Mesodermal cell (in vitro differentiated cells): ENCODE measurements around the gene ZDHHC16.
"Not testable (repeated sequence)": the region's sequence is repeated elsewhere in the genome, so short reads cannot be mapped to it uniquely, and the experiment has no call there.

ENCODE experiments used
- H3K27ac ChIP-seq: 2 replicates; pipeline ENCODE4 v1.7.0; 2013; ENCODE audit warnings: mild to moderate bottlenecking, low read depth, low read length, moderate library complexity; ENCODE audit not compliant: severe bottlenecking
- H3K36me3 ChIP-seq: 2 replicates; pipeline ENCODE4 v1.7.1; 2013; ENCODE audit warnings: mild to moderate bottlenecking, low read length, moderate library complexity; ENCODE audit not compliant: control insufficient read depth, insufficient read depth
- H3K4me1 ChIP-seq: one replicate; pipeline ENCODE4 v1.7.1; 2013; ENCODE audit warnings: mild to moderate bottlenecking, low read length; ENCODE audit not compliant: insufficient read depth, control insufficient read depth, poor library complexity, severe bottlenecking
- H3K4me3 ChIP-seq: 2 replicates; pipeline ENCODE4 v1.7.0; 2013; ENCODE audit warnings: low read length, control low read depth, mild to moderate bottlenecking; ENCODE audit not compliant: insufficient read depth, poor library complexity, severe bottlenecking; ENCODE audit errors: extremely low read depth
- H3K9me3 ChIP-seq: 2 replicates; pipeline ENCODE4 v1.7.1; 2013; ENCODE audit warnings: mild to moderate bottlenecking, low read length, moderate library complexity; ENCODE audit not compliant: control insufficient read depth
- WGBS, 2 experiments: methylation state at CpG; one replicate each; pipeline ENCODE4 v1.1.5; 2013; ENCODE audit warnings: missing lambda C conversion rate in 2 of 2; ENCODE audit not compliant: insufficient coverage in 2 of 2; 5-methylcytosine and 5-hydroxymethylcytosine counted together

The ZDHHC16 gene

GRCh38 chr10:97459111-97459510, 13.1 kb downstream of the ZDHHC16 start:
- no peaks in the 10 kb centered on the region for H3K4me1 ChIP-seq
- no peaks in the 10 kb centered on the region for H3K9me3 ChIP-seq
- no peak overlapping the region for H3K4me3 ChIP-seq
- H3K27ac ChIP-seq = no peak overlapping the region
- WGBS, 2 experiments = 95 to 99% methylated on average over 7 of the region's 7 CpGs
- H3K36me3 ChIP-seq = peaks cover 99% of the 10 kb centered on the region

DNA sequence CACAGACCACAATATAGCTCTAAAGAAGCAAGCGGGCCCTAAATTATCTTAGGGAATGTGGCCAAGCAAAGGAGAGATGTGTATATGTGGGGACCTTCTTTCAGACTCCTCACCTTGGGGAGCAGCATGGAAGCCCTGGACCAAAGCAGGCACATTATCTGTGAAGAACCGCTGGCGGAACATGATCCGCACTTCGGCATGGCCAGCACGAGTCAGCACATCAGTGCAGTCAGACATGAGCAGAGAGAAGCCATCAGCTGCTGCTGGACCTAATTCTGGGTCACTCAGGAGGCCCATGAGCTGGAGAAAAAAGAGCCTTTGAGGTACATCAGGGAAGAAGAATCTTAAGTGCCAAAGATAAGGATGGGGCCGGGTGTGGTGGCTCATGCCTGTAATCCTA, 14.0 kb downstream of the ZDHHC16 start:
- Histone ChIP-seq H3K4me1 (no peaks in the 10 kb centered on the region), H3K36me3 (peaks cover 99% of the 10 kb centered on the region), H3K9me3 (no peaks in the 10 kb centered on the region), H3K4me3 (no peak overlapping the region), H3K27ac (no peak overlapping the region)
- 78 to 80% methylated on average over 6 of the region's 7 CpGs for WGBS, 2 experiments

- 100% methylated on average over 2 of the region's 2 CpGs for WGBS, 2 experiments
- H3K36me3 ChIP-seq = peaks cover 96% of the 10 kb centered on the region
- no peak overlapping the region for H3K27ac ChIP-seq
- H3K4me1 ChIP-seq = no peaks in the 10 kb centered on the region
- H3K9me3 ChIP-seq = no peaks in the 10 kb centered on the region
- no peak overlapping the region for H3K4me3 ChIP-seq
Observed at GRCh38 chr10:97462309-97462708, 16.3 kb downstream of the ZDHHC16 start.

DNA sequence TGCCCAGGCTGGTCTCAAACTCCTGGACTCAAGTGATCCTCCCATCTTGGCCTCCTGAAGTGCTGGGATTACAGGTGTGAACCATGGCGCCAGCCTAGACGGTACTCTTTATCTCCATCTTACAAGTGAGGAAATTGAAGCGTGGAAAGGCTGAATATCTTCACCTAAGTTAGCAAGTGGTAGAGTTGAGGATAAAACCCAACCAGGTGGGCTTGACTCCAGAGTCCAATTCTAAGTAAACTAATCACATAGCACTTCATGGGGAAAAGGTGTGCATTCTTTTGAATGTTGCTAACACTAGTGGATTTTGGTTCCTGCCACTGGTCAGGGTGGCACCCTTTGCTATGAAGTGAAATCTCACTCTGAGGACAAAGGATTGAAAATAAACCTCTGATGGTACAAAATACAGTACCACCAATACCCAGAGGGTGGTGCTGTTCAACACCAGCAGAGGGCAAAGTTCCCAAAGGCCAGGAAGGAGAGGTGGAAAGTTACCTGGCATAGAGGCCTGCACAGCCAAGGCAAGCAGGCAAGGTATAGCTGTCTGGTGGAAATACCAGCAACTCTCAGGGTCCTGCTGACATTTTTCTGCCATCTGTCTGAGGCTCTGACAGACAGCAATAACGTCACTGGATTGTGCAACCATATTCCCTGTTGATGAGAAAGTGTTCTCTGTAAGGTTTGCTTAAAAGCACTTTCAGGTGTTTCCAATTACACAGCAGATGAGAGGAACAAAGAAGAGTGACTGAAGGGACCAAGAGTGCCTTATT, 17.6 kb downstream of the ZDHHC16 start:
- H3K36me3 ChIP-seq = peaks cover 96% of the 10 kb centered on the region
- H3K27ac ChIP-seq = no peak overlapping the region
- H3K4me1 ChIP-seq = no peaks in the 10 kb centered on the region
- no peak overlapping the region for H3K4me3 ChIP-seq
- no peaks in the 10 kb centered on the region for H3K9me3 ChIP-seq
- 79 to 82% methylated on average over 1 of the region's 4 CpGs for WGBS, 2 experiments

DNA sequence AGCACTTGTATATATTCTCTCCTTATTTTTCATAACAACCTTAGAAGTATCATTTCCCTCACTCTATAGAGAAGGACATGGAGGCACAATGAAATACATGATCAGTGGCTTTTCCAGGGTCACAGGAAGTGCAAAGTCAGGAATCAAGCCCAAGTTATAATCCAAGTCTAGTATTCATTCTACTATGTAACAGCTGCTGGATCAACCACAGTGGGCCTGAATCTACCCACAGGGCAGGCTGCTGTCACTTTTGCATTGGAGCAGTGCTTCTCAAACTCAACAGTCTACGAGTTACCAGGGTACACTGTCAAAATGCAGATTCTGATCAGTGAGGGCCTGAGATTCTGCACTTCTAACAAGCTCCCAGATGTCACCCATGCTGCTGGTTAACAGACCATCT, 18.3 kb downstream of the ZDHHC16 start:
- WGBS, 2 experiments = 93% methylated on average over 1 of the region's 1 CpG
- H3K9me3 ChIP-seq = no peaks in the 10 kb centered on the region
- no peaks in the 10 kb centered on the region for H3K4me1 ChIP-seq
- H3K4me3 ChIP-seq = no peak overlapping the region
- peaks cover 96% of the 10 kb centered on the region for H3K36me3 ChIP-seq
- H3K27ac ChIP-seq = peak overlapping the region; percentile 13

GRCh38 chr10:97465982-97466381, 20.0 kb downstream of the ZDHHC16 start:
- whole genome bisulfite sequencing, 2 experiments = 98% methylated on average over 6 to 7 of the region's 7 CpGs
- no peak overlapping the region for H3K27ac ChIP-seq
- peaks cover 96% of the 10 kb centered on the region for H3K36me3 ChIP-seq
- no peaks in the 10 kb centered on the region for H3K9me3 ChIP-seq
- H3K4me1 ChIP-seq = no peaks in the 10 kb centered on the region
- H3K4me3 ChIP-seq = no peak overlapping the region

DNA sequence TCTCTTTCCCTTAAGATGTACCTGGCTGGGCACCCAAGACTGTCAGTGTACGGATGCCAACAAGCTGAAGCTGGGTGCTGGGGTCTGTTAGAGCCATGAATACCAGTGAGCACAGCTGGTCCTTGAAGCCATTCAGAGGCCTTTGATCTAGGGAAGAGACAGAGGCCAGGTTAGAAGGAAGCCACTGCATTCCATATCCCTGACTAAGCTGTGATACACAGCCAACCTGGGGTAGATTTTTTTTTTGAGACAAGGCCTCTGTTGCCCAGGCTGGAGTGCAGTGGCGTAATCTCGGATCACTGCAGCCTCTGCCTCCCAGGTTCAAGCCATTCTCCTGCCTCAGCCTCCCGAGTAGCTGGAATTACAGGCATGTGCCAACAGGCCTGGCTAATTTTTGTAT, 20.8 kb downstream of the ZDHHC16 start:
- Histone ChIP-seq H3K4me1 (no peaks in the 10 kb centered on the region), H3K9me3 (no peaks in the 10 kb centered on the region), H3K36me3 (peaks cover 94% of the 10 kb centered on the region), H3K27ac (no peak overlapping the region), H3K4me3 (no peak overlapping the region)
- WGBS, 2 experiments = 89 to 100% methylated on average over 3 to 4 of the region's 4 CpGs

- 95 to 100% methylated on average over 2 to 3 of the region's 3 CpGs for WGBS, 2 experiments
- H3K4me1 ChIP-seq = no peaks in the 10 kb centered on the region
- no peaks in the 10 kb centered on the region for H3K9me3 ChIP-seq
- H3K27ac ChIP-seq = no peak overlapping the region
- H3K4me3 ChIP-seq = no peak overlapping the region
- H3K36me3 ChIP-seq = peaks cover 94% of the 10 kb centered on the region
Observed at GRCh38 chr10:97468162-97468561, 22.2 kb downstream of the ZDHHC16 start.

GRCh38 chr10:97468781-97469180, 22.8 kb downstream of the ZDHHC16 start:
- H3K36me3 ChIP-seq = peaks cover 94% of the 10 kb centered on the region
- H3K27ac ChIP-seq, H3K4me1 ChIP-seq, H3K4me3 ChIP-seq, H3K9me3 ChIP-seq: not testable (repeated sequence)
- WGBS, 2 experiments = 96 to 97% methylated on average over 12 of the region's 12 CpGs

- no peaks in the 10 kb centered on the region for H3K4me1 ChIP-seq
- H3K4me3 ChIP-seq = no peak overlapping the region
- H3K9me3 ChIP-seq = no peaks in the 10 kb centered on the region
- 100% methylated on average over 1 of the region's 4 CpGs; no CpG with 5 or more reads in 1 of the 2 experiments for WGBS, 2 experiments
- H3K36me3 ChIP-seq = peaks cover 93% of the 10 kb centered on the region
- H3K27ac ChIP-seq = no peak overlapping the region
Observed at GRCh38 chr10:97474918-97475317, 28.9 kb downstream of the ZDHHC16 start.

DNA sequence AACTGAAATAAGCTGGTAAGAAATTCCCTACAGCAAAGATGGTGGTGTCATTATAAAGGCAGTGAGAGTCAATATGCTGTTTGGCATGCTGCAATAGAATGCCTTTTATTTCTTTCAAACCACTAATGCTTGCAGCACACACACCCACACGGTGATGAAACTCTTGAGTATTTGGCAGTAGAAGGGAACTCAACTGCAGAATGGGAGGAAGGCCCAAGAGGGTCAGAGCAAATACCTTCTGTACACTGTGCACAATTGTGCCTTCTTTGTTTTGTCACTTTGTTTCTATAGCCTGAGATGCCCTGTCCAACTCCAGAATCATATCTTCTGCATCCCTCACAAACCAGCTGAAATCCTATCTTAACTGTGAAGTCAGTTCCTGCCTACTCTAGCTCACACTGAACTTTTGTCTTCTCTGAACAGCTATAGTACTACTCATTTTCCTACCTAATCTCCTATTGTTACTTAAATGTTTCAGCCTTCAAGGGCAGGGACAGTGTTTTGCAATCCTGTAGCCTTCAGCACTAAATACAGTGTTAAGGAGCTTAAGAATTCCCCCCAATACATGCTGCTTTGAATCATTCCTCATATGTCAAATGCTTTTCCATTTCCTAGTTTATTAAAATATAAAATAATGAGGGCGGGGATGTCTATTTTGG, 30.1 kb downstream of the ZDHHC16 start:
- Histone ChIP-seq H3K36me3 (peaks cover 94% of the 10 kb centered on the region), H3K4me3 (no peak overlapping the region), H3K9me3 (no peaks in the 10 kb centered on the region), H3K4me1 (peaks cover 3% of the 10 kb centered on the region), H3K27ac (no peak overlapping the region)
- WGBS, 2 experiments = 85 to 100% methylated on average over 1 of the region's 2 CpGs
